DOHH2 (cell line): Measurements from ENCODE around the gene NEK7.

Source experiments
- CTCF ChIP-seq: fragments of 200-600 bp; sonication (generic); IDR thresholded peaks from one replicate; pipeline ENCODE4 v1.5.1; 2014; ENCODE audit warnings: antibody characterized with exemption, mild to moderate bottlenecking, low read depth, low read length; ENCODE audit not compliant: poor library complexity, severe bottlenecking
- EZH2phosphoT487 ChIP-seq: fragments of 200-600 bp; sonication (generic); IDR thresholded peaks from 2 replicates; pipeline ENCODE4 v1.6.1; 2017; ENCODE audit warnings: borderline replicate concordance, mild to moderate bottlenecking, antibody characterized with exemption, low read length, moderate library complexity, mixed read lengths

DNA sequence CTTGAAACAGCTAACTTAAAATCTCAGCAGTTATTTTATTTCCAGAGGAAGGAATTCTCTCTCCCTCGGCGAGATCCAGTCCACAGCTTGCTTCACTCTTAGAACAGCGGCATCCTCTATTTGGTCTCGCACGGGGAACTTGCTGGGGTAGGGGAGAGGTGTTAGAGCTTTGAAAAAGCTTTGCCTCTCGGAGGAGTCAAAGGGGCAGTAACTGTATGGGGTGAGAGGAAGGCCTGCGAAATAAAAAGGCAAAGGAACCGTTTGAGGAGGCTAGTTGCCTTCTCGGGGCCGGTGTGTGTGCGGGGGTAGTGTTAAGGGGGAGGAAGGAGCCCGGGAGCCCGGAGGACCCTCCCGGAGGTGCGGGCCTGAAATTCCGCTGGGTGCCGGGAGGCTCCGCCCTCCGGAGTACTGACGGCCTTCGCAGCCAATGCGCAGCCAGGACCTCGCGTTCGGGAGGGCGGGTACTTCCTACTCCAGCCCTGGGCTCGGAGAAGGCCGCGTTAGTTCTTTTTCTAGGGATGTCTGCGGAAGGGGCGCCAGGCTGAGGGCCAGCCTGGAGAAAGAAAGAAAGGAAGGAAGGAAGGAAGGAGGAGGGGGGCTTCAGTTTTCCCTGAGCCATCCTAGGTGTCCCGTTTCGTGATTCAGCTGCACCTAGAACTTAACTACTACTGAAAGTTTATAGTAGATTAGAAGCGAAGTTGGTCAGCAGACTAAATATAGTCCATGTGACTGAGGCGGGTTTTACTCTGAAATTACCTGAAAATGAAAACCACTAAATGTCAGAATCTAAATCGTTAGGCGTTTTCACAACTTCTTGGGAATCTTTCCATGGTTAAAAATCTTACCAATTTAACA lies 2.2 kb downstream of the NEK7 start:
- TF ChIP-seq CTCF = no peak
- TF ChIP-seq EZH2phosphoT487 = no peak
